Motor neuron (in vitro differentiated cells): ENCODE measurements around the gene GABPA. TPM values are rescaled to one million over a fixed set of nuclear protein-coding genes. Genes with fewer than 3 reads are reported as not detected.

Source experiments
- ATAC-seq, 8 experiments: fragments of 200-7000 bp; cut with Tn5 transposase; replicated peaks in 6 of 8; 2 replicates each; pipeline ENCODE4 v1.8.0; 2021; ENCODE audit warnings: mild to moderate bottlenecking in 8 of 8, moderate library complexity in 8 of 8
- H3K27ac ChIP-seq, 2 donors: fragments of 250-450 bp; sonication (Bioruptor Pico); 2 replicates each; pipeline ENCODE4 v1.9.0; 2021; ENCODE audit warnings: antibody characterized with exemption in 2 of 2, mild to moderate bottlenecking in 2 of 2, moderate library complexity in 1 of 2
- H3K4me1 ChIP-seq, 2 donors: fragments of 250-450 bp; sonication (Bioruptor Pico); replicated peaks in 1 of 2; 2 replicates each; pipeline ENCODE4 v1.6.1; 2021; ENCODE audit warnings: antibody characterized with exemption in 2 of 2, mild to moderate bottlenecking in 2 of 2, moderate library complexity in 1 of 2
- H3K4me3 ChIP-seq, 5 donors: fragments of 250-450 bp; sonication (Bioruptor Pico); 2 replicates each; pipeline ENCODE4 v1.9.0; 2021; ENCODE audit warnings: antibody characterized with exemption in 5 of 5, mild to moderate bottlenecking in 5 of 5, moderate library complexity in 4 of 5
- WGBS, 10 experiments: fragments of 450-650 bp; shearing (Covaris generic); methylation state at CpG; one replicate each; pipeline ENCODE4 v1.0.0; 2022; 5-methylcytosine and 5-hydroxymethylcytosine counted together
- in situ Hi-C, 9 experiments: fragments of 400-800 bp; cut with MboI; loops; one replicate each; pipeline ENCODE4 v1.15.0; 2021; ENCODE audit warnings: low sequenced_read_pairs in 9 of 9, low pct_unique_long_range_greater_than_20kb in 2 of 9; ENCODE audit not compliant: unreplicated experiment in 9 of 9
- total RNA-seq, 8 experiments: library from RNA; unstranded; fragments of 300-600 nt; gene quantifications; 2 replicates each; pipeline versions ENCODE4 v1.2.3 to v1.2.4, GENCODE V29; 2022

The GABPA gene
- total RNA-seq, 8 experiments from 2014 or later, result 17.4 to 35.8 (median 21.4) TPM

- WGBS, 10 experiments, result 13 to 96% (median 77%) methylated on average over 1 to 4 of the region's 5 CpGs; no CpG with 5 or more reads in 2 of the 10 experiments
- H3K27ac ChIP-seq, result no peak overlapping the region
- in situ Hi-C loops, result loop anchor here in 4 of 9 experiments (25.0 kb wide), 1 partner anchor 105 kb away; the partner anchor contains the start of gene MRPL39 (in 4 of the 4)
- H3K4me1 ChIP-seq, result peaks cover 5 to 6% of the 10 kb centered on the region in 2 donors
- ATAC-seq, result peak in 7 of 8 experiments; percentile 33 to 84 (median 48)
- H3K4me3 ChIP-seq, result no peak overlapping the region
Observed at GRCh38 chr21:25717491-25718147, 17.2 kb upstream of the GABPA start.

- ATAC-seq, result no peak
- Histone ChIP-seq H3K4me1 (peaks cover 5 to 6% of the 10 kb centered on the region in 2 donors), H3K27ac (no peak overlapping the region), H3K4me3 (no peak overlapping the region)
- in situ Hi-C loops, result loop anchor here in 4 of 9 experiments (25.0 kb wide), 1 partner anchor 110 kb away; the partner anchor contains the start of gene MRPL39 (in 4 of the 4)
- WGBS, 10 experiments, result 93 to 100% (median 100%) methylated on average over 1 to 3 of the region's 3 CpGs; no CpG with 5 or more reads in 2 of the 10 experiments
Observed at GRCh38 chr21:25721987-25722386, 12.8 kb upstream of the GABPA start.

- Histone ChIP-seq H3K4me3 (no peak overlapping the region), H3K27ac (no peak overlapping the region), H3K4me1 (peaks cover 0 to 2% of the 10 kb centered on the region in 2 donors)
- in situ Hi-C loops, result loop anchor here in 4 of 9 experiments (25.0 kb wide), 1 partner anchor 110 kb away; the partner anchor contains the start of gene MRPL39 (in 4 of the 4)
- WGBS, 10 experiments, result 36 to 100% (median 87%) methylated on average over 1 to 3 of the region's 3 CpGs; no CpG with 5 or more reads in 1 of the 10 experiments
- no peak for ATAC-seq
Observed at GRCh38 chr21:25722631-25723030, 12.1 kb upstream of the GABPA start.

DNA sequence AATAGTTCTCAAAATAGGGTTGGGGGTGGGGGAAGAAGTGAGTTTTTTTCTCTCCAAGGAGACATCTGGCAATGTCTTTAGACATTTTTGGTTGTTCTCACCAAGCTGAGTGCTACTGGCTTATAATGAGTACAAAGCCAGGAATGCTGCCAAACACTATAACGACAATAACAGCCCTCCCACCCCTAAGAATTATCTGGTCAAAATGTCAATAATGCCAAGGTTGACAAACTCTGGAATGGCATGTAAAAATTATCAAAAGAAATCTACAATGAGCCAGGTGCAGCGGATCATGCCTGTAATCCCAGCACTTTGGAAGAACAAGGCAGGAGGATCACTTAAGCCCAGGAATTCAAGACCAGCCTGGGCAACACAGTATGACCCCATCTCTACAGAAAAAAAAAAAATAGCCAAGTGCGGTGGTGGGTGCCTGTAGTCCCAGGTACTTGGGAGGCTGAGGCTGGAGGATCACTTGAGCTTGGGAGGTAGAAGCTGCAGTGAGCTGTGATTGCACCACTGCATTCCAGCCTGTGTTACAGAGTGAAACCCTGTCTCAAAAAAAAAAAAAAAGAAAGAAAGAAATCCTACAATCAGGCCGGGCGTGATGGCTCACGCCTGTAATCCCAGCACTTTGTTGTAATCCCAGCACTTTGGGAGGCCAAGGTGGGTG is 2.5 kb upstream of the GABPA start:
- Histone ChIP-seq H3K4me1 (peaks cover 7 to 16% of the 10 kb centered on the region in 2 donors), H3K27ac (no peak overlapping the region), H3K4me3 (no peak overlapping the region)
- WGBS, 10 experiments, result 33 to 96% (median 80%) methylated on average over 2 to 5 of the region's 6 CpGs; no CpG with 5 or more reads in 4 of the 10 experiments
- in situ Hi-C loops, result loop anchor here in 1 of 9 experiments (25.0 kb wide), 1 partner anchor 120 kb away; the partner anchor contains the start of gene MRPL39
- no peak for ATAC-seq

- peak overlapping the region; percentile 99 for H3K27ac ChIP-seq
- WGBS, 10 experiments, result 0 to 28% (median 6%) methylated on average over 3 to 20 of the region's 30 CpGs
- ATAC-seq, result peak; percentile 4 to 18 (median 10)
- peaks cover 10 to 23% of the 10 kb centered on the region in 2 donors for H3K4me1 ChIP-seq
- in situ Hi-C loops, result loop anchor here in 1 of 9 experiments (25.0 kb wide), 1 partner anchor 122 kb away; the partner anchor contains the start of gene MRPL39
- H3K4me3 ChIP-seq, result peak overlapping the region; percentile 66 to 98 (median 87)
Observed at GRCh38 chr21:25733859-25734653, 716 bp upstream of the GABPA start.

GRCh38 chr21:25734654-25734903 is 193 bp upstream of the GABPA start:
- peak overlapping the region; percentile 99 for H3K27ac ChIP-seq
- H3K4me1 ChIP-seq, result peaks cover 10 to 23% of the 10 kb centered on the region in 2 donors
- 0% methylated on average over 1 to 9 of the region's 10 CpGs; no CpG with 5 or more reads in 7 of the 10 experiments for WGBS, 10 experiments
- in situ Hi-C loops, result loop anchor here in 1 of 9 experiments (25.0 kb wide), 1 partner anchor 122 kb away; the partner anchor contains the start of gene MRPL39
- H3K4me3 ChIP-seq, result peak overlapping the region; percentile 66 to 98 (median 87)
- ATAC-seq, result peak in 1 of 8 experiments; percentile 6

- 0 to 7% (median 1%) methylated on average over 1 to 14 of the region's 48 CpGs; no CpG with 5 or more reads in 2 of the 10 experiments for WGBS, 10 experiments
- in situ Hi-C loops, result loop anchor here in 1 of 9 experiments (25.0 kb wide), 1 partner anchor 124 kb away; the partner anchor contains the start of gene MRPL39
- Histone ChIP-seq H3K4me1 (peaks cover 10 to 23% of the 10 kb centered on the region in 2 donors), H3K27ac (peak overlapping the region; percentile 99), H3K4me3 (peak overlapping the region; percentile 66 to 98 (median 87))
- ATAC-seq, result peak in 7 of 8 experiments; percentile 24 to 60 (median 44)
Observed at GRCh38 chr21:25735646-25736597, 1.1 kb downstream of the GABPA start.

- H3K27ac ChIP-seq, result no peak overlapping the region
- no peak for ATAC-seq
- 17 to 100% (median 86%) methylated on average over 1 of the region's 1 CpG; no CpG with 5 or more reads in 1 of the 10 experiments for WGBS, 10 experiments
- H3K4me3 ChIP-seq, result no peak overlapping the region
- peaks cover 10 to 23% of the 10 kb centered on the region in 2 donors for H3K4me1 ChIP-seq
- in situ Hi-C loops, result loop anchor here in 1 of 9 experiments (25.0 kb wide), 1 partner anchor 125 kb away; the partner anchor contains the start of gene MRPL39
Observed at GRCh38 chr21:25737421-25737820, 2.6 kb downstream of the GABPA start.

- H3K4me1 ChIP-seq, result peaks cover under 1 to 1% of the 10 kb centered on the region in 2 donors
- 80 to 100% (median 100%) methylated on average over 1 of the region's 3 CpGs; no CpG with 5 or more reads in 5 of the 10 experiments for WGBS, 10 experiments
- H3K27ac ChIP-seq, result no peak overlapping the region
- in situ Hi-C loops, result loop anchor here in 1 of 9 experiments (25.0 kb wide), 1 partner anchor 131 kb away; the partner anchor contains the start of gene MRPL39
- ATAC-seq, result no peak
- H3K4me3 ChIP-seq, result no peak overlapping the region
Observed at GRCh38 chr21:25742900-25743299, 8.1 kb downstream of the GABPA start.

DNA sequence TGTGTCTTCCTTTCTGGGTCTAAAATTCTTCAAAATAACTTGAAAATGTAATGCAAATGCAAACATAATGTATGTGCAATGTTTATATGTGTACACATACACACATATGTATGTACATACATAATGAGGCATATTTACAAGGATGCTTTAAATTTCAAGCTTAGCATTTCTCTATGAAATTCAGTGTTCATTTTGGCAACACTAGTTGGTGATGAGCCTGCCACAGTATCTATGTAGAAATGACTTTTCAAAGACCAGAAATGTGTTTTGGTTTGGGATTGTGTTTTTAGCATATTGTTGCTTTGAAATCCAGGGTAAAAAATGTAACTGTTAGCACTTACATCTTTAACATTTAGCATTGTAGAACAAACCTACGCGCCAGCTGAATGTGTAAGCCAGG is 10.1 kb downstream of the GABPA start:
- in situ Hi-C loops, result loop anchor here in 1 of 9 experiments (25.0 kb wide), 1 partner anchor 133 kb away; the partner anchor contains the start of gene MRPL39
- Histone ChIP-seq H3K4me3 (no peak overlapping the region), H3K27ac (no peak overlapping the region), H3K4me1 (no peaks in the 10 kb centered on the region)
- ATAC-seq, result peak in 1 of 8 experiments; percentile 92
- 19 to 100% (median 92%) methylated on average over 1 to 2 of the region's 2 CpGs; no CpG with 5 or more reads in 3 of the 10 experiments for WGBS, 10 experiments

GRCh38 chr21:25750085-25750484 is 15.3 kb downstream of the GABPA start:
- Histone ChIP-seq H3K4me1 (no peaks in the 10 kb centered on the region), H3K27ac (no peak overlapping the region), H3K4me3 (no peak overlapping the region)
- no peak for ATAC-seq
- in situ Hi-C loops, result no loop called here
- 80 to 100% (median 94%) methylated on average over 1 to 6 of the region's 6 CpGs; no CpG with 5 or more reads in 2 of the 10 experiments for WGBS, 10 experiments
